ENCODE data around the gene CDH6. TPM values are rescaled to one million over a fixed set of nuclear protein-coding genes. Genes with fewer than 3 reads are reported as not detected.

CDH6 gene
- total RNA-seq, 1 experiment from 2014 or later: 0.12 TPM

DNA sequence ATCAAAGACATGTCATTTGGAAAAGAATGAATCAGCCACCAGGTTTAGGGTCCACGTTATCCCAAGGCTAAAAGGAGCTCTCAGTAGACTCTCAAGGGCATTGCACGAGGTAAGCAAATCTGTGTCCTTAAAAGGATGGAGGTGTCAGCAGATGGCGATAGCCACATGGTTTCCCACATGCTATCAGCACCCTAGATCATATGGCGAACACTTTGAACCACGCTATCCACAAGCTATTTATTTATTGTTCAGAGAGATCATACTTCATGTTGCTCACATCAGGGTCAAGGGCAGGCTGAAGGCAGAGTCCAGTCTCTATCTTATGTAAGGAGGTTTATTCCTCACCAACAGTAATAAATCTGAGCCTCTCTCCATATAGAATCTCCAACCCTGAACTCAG lies 43.7 kb downstream of the CDH6 start:
- Histone ChIP-seq H3K36me3 (ENCODE audit: control insufficient read depth in 1 of 2, insufficient read depth in 2 of 2, low read length in 2 of 2) (no peaks in the 10 kb centered on the region), H4K20me1 (ENCODE audit: insufficient read depth) (no peaks in the 10 kb centered on the region), H2AFZ (ENCODE audit: low read depth, low read length, poor library complexity, severe bottlenecking) (no peak overlapping the region), H3K27ac (ENCODE audit: low read depth, low read length) (no peak overlapping the region), H3K9ac (ENCODE audit: low read length) (no peak overlapping the region), H3K4me1 (ENCODE audit: control insufficient read depth in 1 of 2, insufficient read depth in 2 of 2, low read length in 2 of 2) (no peaks in the 10 kb centered on the region), H3K4me3 (replicated peaks in 1 of 2; ENCODE audit: low read depth in 1 of 2, low read length in 2 of 2) (no peak overlapping the region), H3K4me2 (ENCODE audit: low read length) (no peak overlapping the region), H3K79me2 (ENCODE audit: insufficient read depth, low read length) (no peaks in the 10 kb centered on the region), H3K27me3 (ENCODE audit: insufficient read depth, low read length) (no peaks in the 10 kb centered on the region), H3K9me2 (ENCODE audit: insufficient read depth) (no peaks in the 10 kb centered on the region), H3K9me3 (ENCODE audit: control insufficient read depth in 1 of 2, insufficient read depth in 1 of 2, low read depth in 1 of 2, low read length in 2 of 2) (no peaks in the 10 kb centered on the region)
- ATAC-seq: no peak
- ChIA-PET CTCF (interaction anchor here (1.1 kb wide), 1 partner anchor 33 kb away, joined by 3 read pairs; no protein-coding TSS in a partner anchor), RAD21 (ENCODE audit: low non-redundant PET in 1 of 2, low total read pairs in 2 of 2, uncharacterized antibody in 2 of 2, unreplicated experiment in 2 of 2) (no interaction called here), POLR2A (no interaction called here)
- TF ChIP-seq EZH2 (IDR thresholded peaks at IDR 0.05): no peak
- no peak for TF ChIP-seq FOSL1 (IDR thresholded peaks at IDR 0.05; ENCODE audit: low read depth)
- TF ChIP-seq CBX3 (IDR thresholded peaks at IDR 0.05; ENCODE audit: low read depth): no peak
- TF ChIP-seq TCF7L2 (IDR thresholded peaks at IDR 0.05; ENCODE audit: borderline replicate concordance, extremely low read depth, insufficient read depth, insufficient read length): no peak
- TF ChIP-seq, protein P1, sequence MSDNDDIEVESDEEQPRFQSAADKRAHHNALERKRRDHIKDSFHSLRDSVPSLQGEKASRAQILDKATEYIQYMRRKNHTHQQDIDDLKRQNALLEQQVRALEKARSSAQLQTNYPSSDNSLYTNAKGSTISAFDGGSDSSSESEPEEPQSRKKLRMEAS (IDR thresholded peaks at IDR 0.05): no peak
- TF ChIP-seq, protein P2, sequence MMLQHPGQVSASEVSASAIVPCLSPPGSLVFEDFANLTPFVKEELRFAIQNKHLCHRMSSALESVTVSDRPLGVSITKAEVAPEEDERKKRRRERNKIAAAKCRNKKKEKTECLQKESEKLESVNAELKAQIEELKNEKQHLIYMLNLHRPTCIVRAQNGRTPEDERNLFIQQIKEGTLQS (IDR thresholded peaks at IDR 0.05): no peak
- no peak for TF ChIP-seq SP1 (IDR thresholded peaks at IDR 0.05; ENCODE audit: low read depth)
- no peak for TF ChIP-seq SIN3A (IDR thresholded peaks at IDR 0.05; ENCODE audit: low read depth)
- TF ChIP-seq SRF (IDR thresholded peaks at IDR 0.05; ENCODE audit: low read depth): no peak
- TF ChIP-seq, protein P3, sequence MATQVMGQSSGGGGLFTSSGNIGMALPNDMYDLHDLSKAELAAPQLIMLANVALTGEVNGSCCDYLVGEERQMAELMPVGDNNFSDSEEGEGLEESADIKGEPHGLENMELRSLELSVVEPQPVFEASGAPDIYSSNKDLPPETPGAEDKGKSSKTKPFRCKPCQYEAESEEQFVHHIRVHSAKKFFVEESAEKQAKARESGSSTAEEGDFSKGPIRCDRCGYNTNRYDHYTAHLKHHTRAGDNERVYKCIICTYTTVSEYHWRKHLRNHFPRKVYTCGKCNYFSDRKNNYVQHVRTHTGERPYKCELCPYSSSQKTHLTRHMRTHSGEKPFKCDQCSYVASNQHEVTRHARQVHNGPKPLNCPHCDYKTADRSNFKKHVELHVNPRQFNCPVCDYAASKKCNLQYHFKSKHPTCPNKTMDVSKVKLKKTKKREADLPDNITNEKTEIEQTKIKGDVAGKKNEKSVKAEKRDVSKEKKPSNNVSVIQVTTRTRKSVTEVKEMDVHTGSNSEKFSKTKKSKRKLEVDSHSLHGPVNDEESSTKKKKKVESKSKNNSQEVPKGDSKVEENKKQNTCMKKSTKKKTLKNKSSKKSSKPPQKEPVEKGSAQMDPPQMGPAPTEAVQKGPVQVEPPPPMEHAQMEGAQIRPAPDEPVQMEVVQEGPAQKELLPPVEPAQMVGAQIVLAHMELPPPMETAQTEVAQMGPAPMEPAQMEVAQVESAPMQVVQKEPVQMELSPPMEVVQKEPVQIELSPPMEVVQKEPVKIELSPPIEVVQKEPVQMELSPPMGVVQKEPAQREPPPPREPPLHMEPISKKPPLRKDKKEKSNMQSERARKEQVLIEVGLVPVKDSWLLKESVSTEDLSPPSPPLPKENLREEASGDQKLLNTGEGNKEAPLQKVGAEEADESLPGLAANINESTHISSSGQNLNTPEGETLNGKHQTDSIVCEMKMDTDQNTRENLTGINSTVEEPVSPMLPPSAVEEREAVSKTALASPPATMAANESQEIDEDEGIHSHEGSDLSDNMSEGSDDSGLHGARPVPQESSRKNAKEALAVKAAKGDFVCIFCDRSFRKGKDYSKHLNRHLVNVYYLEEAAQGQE (IDR thresholded peaks at IDR 0.05; ENCODE audit: low read depth): no peak
- TF ChIP-seq EGR1 (IDR thresholded peaks at IDR 0.05; ENCODE audit: low read depth): no peak
- TF ChIP-seq POLR2A (IDR thresholded peaks at IDR 0.05; ENCODE audit: borderline replicate concordance, extremely low read depth, insufficient read depth, insufficient read length): no peak
- no peak for TF ChIP-seq ZFX (IDR thresholded peaks at IDR 0.05)
- no peak for TF ChIP-seq JUND (IDR thresholded peaks at IDR 0.05)
- TF ChIP-seq RAD21 (IDR thresholded peaks at IDR 0.05; ENCODE audit: low read depth): no peak
- TF ChIP-seq CEBPB (IDR thresholded peaks at IDR 0.05; ENCODE audit: low read depth): no peak
- TF ChIP-seq, protein P4, sequence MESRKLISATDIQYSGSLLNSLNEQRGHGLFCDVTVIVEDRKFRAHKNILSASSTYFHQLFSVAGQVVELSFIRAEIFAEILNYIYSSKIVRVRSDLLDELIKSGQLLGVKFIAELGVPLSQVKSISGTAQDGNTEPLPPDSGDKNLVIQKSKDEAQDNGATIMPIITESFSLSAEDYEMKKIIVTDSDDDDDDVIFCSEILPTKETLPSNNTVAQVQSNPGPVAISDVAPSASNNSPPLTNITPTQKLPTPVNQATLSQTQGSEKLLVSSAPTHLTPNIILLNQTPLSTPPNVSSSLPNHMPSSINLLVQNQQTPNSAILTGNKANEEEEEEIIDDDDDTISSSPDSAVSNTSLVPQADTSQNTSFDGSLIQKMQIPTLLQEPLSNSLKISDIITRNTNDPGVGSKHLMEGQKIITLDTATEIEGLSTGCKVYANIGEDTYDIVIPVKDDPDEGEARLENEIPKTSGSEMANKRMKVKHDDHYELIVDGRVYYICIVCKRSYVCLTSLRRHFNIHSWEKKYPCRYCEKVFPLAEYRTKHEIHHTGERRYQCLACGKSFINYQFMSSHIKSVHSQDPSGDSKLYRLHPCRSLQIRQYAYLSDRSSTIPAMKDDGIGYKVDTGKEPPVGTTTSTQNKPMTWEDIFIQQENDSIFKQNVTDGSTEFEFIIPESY (IDR thresholded peaks at IDR 0.05; ENCODE audit: extremely low read depth, insufficient replicate concordance, low read length): no peak
- TF ChIP-seq ELF1 (IDR thresholded peaks at IDR 0.05; ENCODE audit: borderline replicate concordance, low read depth): no peak
- TF ChIP-seq YY1 (IDR thresholded peaks at IDR 0.05; ENCODE audit: extremely low read depth, insufficient replicate concordance, low read depth, low read length): no peak
- TF ChIP-seq ZNF274 (IDR thresholded peaks at IDR 0.05; ENCODE audit: low read depth, low read length): no peak
- intact Hi-C loops (cut with micrococcal nuclease): no loop called here
- no TSS peak for BruUV-seq (replicated peaks)
- no peak for DNase-seq (ENCODE audit: low read depth, low spot score)
